Osteocyte (in vitro differentiated cells): ENCODE data around the gene PTPRD. TPM values are rescaled to one million over a fixed set of nuclear protein-coding genes. Genes with fewer than 3 reads are reported as not detected.
A peak's percentile ranks its signal among the peaks of the same experiment; 100 is the strongest.
"Not testable (repeated sequence)": the region's sequence is repeated elsewhere in the genome, so short reads cannot be mapped to it uniquely, and the experiment has no call there.

Experiments
- DNase-seq: peaks from one replicate; pipeline ENCODE4 v3.0.0; 2021; ENCODE audit warnings: mixed read lengths; ENCODE audit not compliant: unreplicated experiment; ENCODE audit errors: extremely low spot score
- H3K27ac Mint-ChIP-seq: one replicate; pipeline ENCODE4 v1.8.0; 2021; ENCODE audit warnings: mild to moderate bottlenecking, mixed read lengths; ENCODE audit not compliant: unreplicated experiment
- H3K27me3 Mint-ChIP-seq: one replicate; pipeline ENCODE4 v1.8.0; 2021; ENCODE audit warnings: mixed read lengths; ENCODE audit not compliant: unreplicated experiment
- H3K36me3 Mint-ChIP-seq: one replicate; pipeline ENCODE4 v1.8.0; 2021; ENCODE audit warnings: mixed read lengths; ENCODE audit not compliant: unreplicated experiment
- H3K4me1 Mint-ChIP-seq: one replicate; pipeline ENCODE4 v1.8.0; 2021; ENCODE audit warnings: mixed read lengths; ENCODE audit not compliant: unreplicated experiment
- H3K4me3 Mint-ChIP-seq: one replicate; pipeline ENCODE4 v1.8.0; 2021; ENCODE audit warnings: mild to moderate bottlenecking, moderate library complexity, mixed read lengths; ENCODE audit not compliant: unreplicated experiment
- H3K9me3 Mint-ChIP-seq: one replicate; pipeline ENCODE4 v1.8.0; 2021; ENCODE audit warnings: mixed read lengths; ENCODE audit not compliant: unreplicated experiment
- total RNA-seq: library from RNA; stranded (reverse); gene quantifications from 2 replicates; pipeline ENCODE4 v1.2.1, GENCODE V29; 2021
- TF ChIP-seq, protein P1 (sequence below): fragments of 200-600 bp; sonication (generic); IDR thresholded peaks from 2 replicates; pipeline ENCODE4 v1.5.0; 2021; ENCODE audit warnings: antibody characterized with exemption, mild to moderate bottlenecking, moderate library complexity

The PTPRD gene
- total RNA-seq, 1 donor from 2014 or later: 5.4 TPM

DNA sequence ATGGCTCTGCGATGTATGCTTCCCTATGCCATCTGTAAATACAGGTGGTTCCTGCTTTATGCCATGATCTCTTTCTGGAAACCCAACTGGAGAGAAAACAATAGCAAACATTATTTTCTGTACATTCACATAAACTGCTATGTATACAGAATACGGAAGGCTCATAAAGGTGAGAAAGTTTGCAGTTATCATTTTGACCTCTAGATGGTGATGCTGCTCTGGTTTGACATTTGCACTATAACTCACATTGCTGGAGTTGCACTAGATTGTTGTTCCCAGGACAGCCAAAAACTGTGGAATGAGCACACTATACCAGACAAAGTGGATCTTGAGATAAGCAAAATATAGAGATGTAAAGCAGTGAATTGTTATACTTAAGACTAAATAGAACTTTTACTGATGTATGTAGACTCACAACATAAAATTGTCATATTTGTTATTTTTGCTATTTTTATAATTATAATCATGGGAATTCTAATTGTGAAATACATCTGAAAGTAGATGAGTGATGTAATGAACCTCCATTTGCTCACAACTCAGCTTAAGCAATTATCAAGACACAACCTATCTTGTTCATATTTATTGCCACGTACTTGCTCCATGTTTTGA lies 246.5 kb downstream of the PTPRD start:
- Mint-ChIP-seq H3K9me3 (no peaks in the 10 kb centered on the region), H3K4me1 (no peaks in the 10 kb centered on the region), H3K4me3 (no peak overlapping the region), H3K36me3 (no peaks in the 10 kb centered on the region), H3K27ac (no peak overlapping the region), H3K27me3 (peaks cover 16% of the 10 kb centered on the region)
- DNase-seq: no peak
- TF ChIP-seq, protein P1, sequence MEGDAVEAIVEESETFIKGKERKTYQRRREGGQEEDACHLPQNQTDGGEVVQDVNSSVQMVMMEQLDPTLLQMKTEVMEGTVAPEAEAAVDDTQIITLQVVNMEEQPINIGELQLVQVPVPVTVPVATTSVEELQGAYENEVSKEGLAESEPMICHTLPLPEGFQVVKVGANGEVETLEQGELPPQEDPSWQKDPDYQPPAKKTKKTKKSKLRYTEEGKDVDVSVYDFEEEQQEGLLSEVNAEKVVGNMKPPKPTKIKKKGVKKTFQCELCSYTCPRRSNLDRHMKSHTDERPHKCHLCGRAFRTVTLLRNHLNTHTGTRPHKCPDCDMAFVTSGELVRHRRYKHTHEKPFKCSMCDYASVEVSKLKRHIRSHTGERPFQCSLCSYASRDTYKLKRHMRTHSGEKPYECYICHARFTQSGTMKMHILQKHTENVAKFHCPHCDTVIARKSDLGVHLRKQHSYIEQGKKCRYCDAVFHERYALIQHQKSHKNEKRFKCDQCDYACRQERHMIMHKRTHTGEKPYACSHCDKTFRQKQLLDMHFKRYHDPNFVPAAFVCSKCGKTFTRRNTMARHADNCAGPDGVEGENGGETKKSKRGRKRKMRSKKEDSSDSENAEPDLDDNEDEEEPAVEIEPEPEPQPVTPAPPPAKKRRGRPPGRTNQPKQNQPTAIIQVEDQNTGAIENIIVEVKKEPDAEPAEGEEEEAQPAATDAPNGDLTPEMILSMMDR: peak; percentile 74

DNA sequence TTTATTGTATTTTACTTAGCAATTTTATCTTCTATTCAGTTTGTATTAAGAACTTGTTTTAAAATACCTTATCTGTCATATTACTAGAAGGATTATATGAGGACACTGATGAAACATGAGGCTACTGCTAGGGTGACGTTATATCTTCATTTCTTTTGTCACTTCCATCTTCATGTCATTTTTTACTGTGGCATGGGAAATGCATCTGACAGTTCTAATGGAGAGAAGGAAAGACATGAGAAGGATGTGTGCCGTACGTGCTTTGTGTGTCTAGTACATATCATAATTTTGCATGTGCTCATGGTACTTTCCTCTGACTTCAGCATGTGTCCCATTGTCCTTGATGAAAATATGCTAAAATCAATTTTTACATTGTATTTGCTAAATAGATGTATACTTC lies 258.2 kb downstream of the PTPRD start:
- Mint-ChIP-seq H3K27me3 (peaks cover 3% of the 10 kb centered on the region), H3K9me3 (no peaks in the 10 kb centered on the region), H3K36me3 (no peaks in the 10 kb centered on the region), H3K27ac (no peak overlapping the region), H3K4me1 (no peaks in the 10 kb centered on the region), H3K4me3 (no peak overlapping the region)
- no peak for DNase-seq
- TF ChIP-seq, protein P1: no peak

DNA sequence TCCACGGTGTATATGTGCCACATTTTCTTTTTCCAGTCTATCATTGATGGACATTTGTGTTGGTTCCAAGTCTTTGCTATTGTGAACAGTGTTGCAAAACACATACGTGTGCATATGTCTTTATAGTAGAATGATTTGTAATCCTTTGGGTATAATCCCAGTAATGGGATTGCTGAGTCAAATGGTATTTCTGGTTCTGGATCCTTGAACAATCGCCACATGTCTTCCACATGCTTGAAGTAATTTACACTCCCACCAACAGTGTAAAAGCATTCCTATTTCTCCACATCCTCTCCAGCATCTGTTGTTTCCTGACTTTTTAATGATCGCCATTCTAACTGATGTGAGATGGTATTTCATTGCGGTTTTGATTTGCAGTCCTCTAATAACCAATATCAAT lies 267.2 kb downstream of the PTPRD start:
- H3K4me1 Mint-ChIP-seq, H3K36me3 Mint-ChIP-seq, DNase-seq, H3K27me3 Mint-ChIP-seq, H3K9me3 Mint-ChIP-seq, H3K4me3 Mint-ChIP-seq, H3K27ac Mint-ChIP-seq: not testable (repeated sequence)

DNA sequence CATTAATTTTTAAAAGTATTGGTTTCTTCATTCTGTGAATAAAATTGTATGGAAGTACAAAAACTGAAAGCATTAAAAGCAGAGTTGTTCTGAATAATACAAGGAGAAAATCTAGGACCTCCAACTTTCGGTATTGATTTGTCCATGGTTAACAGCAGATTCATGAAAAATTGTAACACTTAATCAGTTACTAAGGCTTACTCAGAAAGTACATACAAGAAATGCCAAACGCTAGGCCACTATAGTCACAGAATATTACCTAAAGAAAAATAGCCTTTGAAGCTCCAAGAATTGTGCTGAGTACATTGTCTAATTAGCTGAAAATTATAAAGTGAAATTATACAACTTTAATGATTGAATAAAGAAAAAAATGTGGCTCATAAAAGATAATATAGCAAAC lies 271.7 kb downstream of the PTPRD start:
- no peaks in the 10 kb centered on the region for H3K4me1 Mint-ChIP-seq
- TF ChIP-seq, protein P1: no peak
- DNase-seq: no peak
- no peaks in the 10 kb centered on the region for H3K27me3 Mint-ChIP-seq
- no peaks in the 10 kb centered on the region for H3K36me3 Mint-ChIP-seq
- no peak overlapping the region for H3K4me3 Mint-ChIP-seq
- no peaks in the 10 kb centered on the region for H3K9me3 Mint-ChIP-seq
- no peak overlapping the region for H3K27ac Mint-ChIP-seq

DNA sequence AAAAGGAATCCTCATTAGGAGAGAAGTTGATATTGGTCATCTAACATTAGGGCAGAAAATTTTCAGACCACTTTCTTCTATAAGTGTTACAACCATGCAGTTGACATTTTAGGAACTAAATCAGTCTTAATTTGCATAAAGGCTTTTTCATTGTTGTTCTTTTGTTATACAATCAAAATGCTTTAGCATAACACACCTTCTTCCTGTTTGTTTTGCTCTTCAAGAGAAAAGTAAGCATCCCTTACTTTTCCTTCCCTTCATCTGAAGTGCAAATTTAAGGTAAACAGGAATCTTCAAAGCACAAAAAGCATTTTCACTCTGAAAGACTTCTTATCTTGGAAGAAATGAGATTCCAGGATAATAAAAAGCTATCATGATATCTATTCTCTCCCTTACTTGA lies 273.6 kb downstream of the PTPRD start:
- Mint-ChIP-seq H3K27ac (no peak overlapping the region), H3K4me1 (no peaks in the 10 kb centered on the region), H3K36me3 (no peaks in the 10 kb centered on the region), H3K4me3 (no peak overlapping the region), H3K9me3 (no peaks in the 10 kb centered on the region), H3K27me3 (peaks cover 3% of the 10 kb centered on the region)
- TF ChIP-seq, protein P1: no peak
- DNase-seq: no peak

DNA sequence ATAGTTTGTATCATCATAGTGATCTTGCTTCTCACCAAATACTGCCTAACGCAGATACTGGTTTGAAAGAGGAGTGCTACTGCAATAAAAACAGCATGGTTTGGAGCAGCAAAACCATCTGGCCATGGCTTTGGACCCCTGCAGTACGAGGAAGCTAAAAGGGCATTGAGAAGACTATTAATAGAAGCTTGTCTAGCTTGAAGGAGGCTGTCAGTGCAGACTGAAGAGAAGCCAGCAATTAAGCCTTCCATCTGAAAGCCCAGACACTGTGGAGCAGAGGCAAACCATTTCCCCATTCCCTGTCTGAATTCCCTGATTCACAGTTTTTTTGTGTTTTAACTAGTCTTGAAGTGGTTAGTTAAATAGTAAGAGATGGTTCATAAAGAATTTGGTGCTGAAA lies 281.6 kb downstream of the PTPRD start:
- no peaks in the 10 kb centered on the region for H3K9me3 Mint-ChIP-seq
- no peak for DNase-seq
- peaks cover 3% of the 10 kb centered on the region for H3K27me3 Mint-ChIP-seq
- H3K4me3 Mint-ChIP-seq: no peak overlapping the region
- H3K4me1 Mint-ChIP-seq: no peaks in the 10 kb centered on the region
- TF ChIP-seq, protein P1: no peak
- no peak overlapping the region for H3K27ac Mint-ChIP-seq
- no peaks in the 10 kb centered on the region for H3K36me3 Mint-ChIP-seq
